A549 (cell line): ENCODE data around the gene CCSER1. TPM values are rescaled to one million over a fixed set of nuclear protein-coding genes. Genes with fewer than 3 reads are reported as not detected.

Source experiments
- ATAC-seq, 2 experiments: fragments of 200-7000 bp in 1 of 2; fragments of >200 bp in 1 of 2; cut with Nextera tagmentation in 1 of 2; cut with Tn5 transposase in 1 of 2; 3 replicates each; pipeline versions ENCODE4 v1.8.0 to v1.9.1; 2018 to 2020; ENCODE audit warnings: mild to moderate bottlenecking in 1 of 2, moderate library complexity in 1 of 2
- CTCF ChIA-PET: fragments of 300-600 bp; sonication (Branson Sonifier 250); formaldehyde crosslinking; extraction: SDS; loops from one replicate; lab custom pipeline; 2021; ENCODE audit warnings: antibody characterized with exemption, inconsistent platforms; lab: Yijun Ruan, JAX
- POLR2A ChIA-PET: fragments of 350-600 bp; formaldehyde crosslinking; extraction: SDS; loops from one replicate; lab custom pipeline; 2021; ENCODE audit warnings: antibody characterized with exemption, inconsistent platforms; lab: Yijun Ruan, JAX
- DNase-seq, 2 experiments: peaks; one replicate each; pipeline versions ENCODE4 v3.0.0 to v3.0.0-alpha.2; 2011 to 2016; ENCODE audit warnings: low read depth in 1 of 2, low spot score in 1 of 2
- FAIRE-seq: peaks from 2 replicates; lab custom pipeline; 2011; peaks lifted over from hg19 to GRCh38; lab: Jason Lieb, UNC
- H3K27ac ChIP-seq, 2 experiments: fragments of >200 bp; sonication (Bioruptor Twin); formaldehyde crosslinking; 3 replicates each; pipeline ENCODE4 v1.5.1; 2016 to 2017
- H3K4me1 ChIP-seq: fragments of >200 bp; sonication (Bioruptor Twin); formaldehyde crosslinking; 3 replicates; pipeline ENCODE4 v1.6.1; 2016
- H3K4me2 ChIP-seq: fragments of >200 bp; sonication (Bioruptor Twin); formaldehyde crosslinking; 3 replicates; pipeline ENCODE4 v1.6.1; 2016
- H3K4me3 ChIP-seq: fragments of >200 bp; sonication (Bioruptor Twin); formaldehyde crosslinking; 3 replicates; pipeline ENCODE4 v1.5.1; 2016
- H3K9me3 ChIP-seq: fragments of >200 bp; sonication (Bioruptor Twin); formaldehyde crosslinking; 3 replicates; pipeline ENCODE4 v1.6.1; 2016
- BHLHE40 ChIP-seq: IDR thresholded peaks from 2 replicates; pipeline ENCODE4 v1.6.1; 2012; ENCODE audit warnings: low read depth, low read length, inconsistent platforms
- CHD2 ChIP-seq: fragments of 150-350 bp; IDR thresholded peaks from 2 replicates; pipeline ENCODE4 v1.6.1; 2014; ENCODE audit warnings: low read length; ENCODE audit not compliant: partially characterized antibody
- EHF ChIP-seq: fragments of 250-450 bp; sonication (Bioruptor Pico); IDR thresholded peaks from 2 replicates; pipeline ENCODE4 v1.5.0; 2020; ENCODE audit warnings: mild to moderate bottlenecking
- EHMT2 ChIP-seq: fragments of 200-600 bp; sonication (generic); IDR thresholded peaks from 2 replicates; pipeline ENCODE4 v1.6.1; 2016; ENCODE audit warnings: antibody characterized with exemption, low read depth, mild to moderate bottlenecking, moderate library complexity
- FOSB ChIP-seq: fragments of 250-450 bp; sonication (Bioruptor Pico); IDR thresholded peaks from 2 replicates; pipeline ENCODE4 v1.5.0; 2020; ENCODE audit warnings: mild to moderate bottlenecking, moderate library complexity
- HDAC2 ChIP-seq: fragments of 200-600 bp; sonication (generic); IDR thresholded peaks from 2 replicates; pipeline ENCODE4 v1.6.1; 2016
- HEYL ChIP-seq: fragments of 250-450 bp; sonication (Bioruptor Pico); IDR thresholded peaks from 2 replicates; pipeline ENCODE4 v1.8.0; 2021; ENCODE audit warnings: mild to moderate bottlenecking, moderate library complexity
- HMGXB4 ChIP-seq: fragments of 250-450 bp; sonication (Bioruptor Pico); IDR thresholded peaks from 2 replicates; pipeline ENCODE4 v1.5.0; 2021; ENCODE audit warnings: mild to moderate bottlenecking, moderate library complexity, borderline replicate concordance
- JUNB ChIP-seq: fragments of >200 bp; sonication (Bioruptor Twin); formaldehyde crosslinking; IDR thresholded peaks from 2 replicates; pipeline ENCODE4 v1.6.1; 2016
- MAFK ChIP-seq: fragments of 450-650 bp; IDR thresholded peaks from 2 replicates; pipeline ENCODE4 v1.6.1; 2014; ENCODE audit not compliant: partially characterized antibody
- MAZ ChIP-seq: fragments of 150-350 bp; IDR thresholded peaks from 2 replicates; pipeline ENCODE4 v1.6.1; 2014; ENCODE audit warnings: antibody characterized with exemption, low read depth, low read length, borderline replicate concordance
- NFE2L2 ChIP-seq: fragments of 150-350 bp; conservative IDR thresholded peaks from 2 replicates; pipeline ENCODE4 v1.6.1; 2014; ENCODE audit warnings: low read length
- NPAS2 ChIP-seq: fragments of 250-450 bp; sonication (Bioruptor Pico); IDR thresholded peaks from 2 replicates; pipeline ENCODE4 v1.8.0; 2022; ENCODE audit warnings: mild to moderate bottlenecking, moderate library complexity, borderline replicate concordance
- POLR2A ChIP-seq: IDR thresholded peaks from 2 replicates; pipeline ENCODE4 v1.6.1; 2012; ENCODE audit warnings: mild to moderate bottlenecking, low read length
- POLR2AphosphoS2 ChIP-seq: conservative IDR thresholded peaks from 2 replicates; pipeline ENCODE4 v1.6.1; 2012; ENCODE audit warnings: low read length, improper control_type of control experiment, inconsistent platforms
- SMC3 ChIP-seq: fragments of >200 bp; sonication (Bioruptor Twin); formaldehyde crosslinking; IDR thresholded peaks from 3 replicates; pipeline ENCODE4 v1.6.1; 2018; ENCODE audit warnings: inconsistent platforms
- SREBF2 ChIP-seq: fragments of 450-650 bp; IDR thresholded peaks from 2 replicates; pipeline ENCODE4 v1.6.1; 2014; ENCODE audit warnings: mild to moderate bottlenecking, moderate library complexity
- TP53 ChIP-seq: fragments of 250-450 bp; sonication (Bioruptor Pico); IDR thresholded peaks from 2 replicates; pipeline ENCODE4 v1.5.0; 2021; ENCODE audit warnings: mild to moderate bottlenecking, moderate library complexity
- USF2 ChIP-seq: fragments of 450-650 bp; IDR thresholded peaks from 2 replicates; pipeline ENCODE4 v1.6.1; 2014; ENCODE audit warnings: antibody characterized with exemption
- ZC3H11A ChIP-seq: fragments of 450-650 bp; IDR thresholded peaks from 2 replicates; pipeline ENCODE4 v1.6.1; 2014; ENCODE audit warnings: antibody characterized with exemption, mild to moderate bottlenecking
- ZSCAN20 ChIP-seq: fragments of 250-450 bp; sonication (Bioruptor Pico); IDR thresholded peaks from 2 replicates; pipeline ENCODE4 v1.8.0; 2022; ENCODE audit warnings: mild to moderate bottlenecking, moderate library complexity
- WGBS: methylation state at CpG from one replicate; pipeline ENCODE4 v1.1.6; 2017; ENCODE audit errors: missing lambda C conversion rate; 5-methylcytosine and 5-hydroxymethylcytosine counted together
- polyA minus RNA-seq: library from RNA; depleted of rRNA, polyadenylated mRNA; stranded (reverse); fragments of >200 nt; gene quantifications from 2 replicates; pipeline ENCODE4 v1.2.3, GENCODE V29; 2011; rRNA and poly(A)+ RNA removed
- polyA plus RNA-seq, 4 experiments: library from polyadenylated mRNA; depleted of rRNA in 3 of 4; stranded (reverse); fragments of >200 nt; fragmentation: RNase III in 1 of 4; extraction: RNeasy Plus Mini Kit Qiagen cat#74134 plus additional on column Dnase treatment in 1 of 4; gene quantifications; 2 replicates in 3 of 4; 3 replicates in 1 of 4; pipeline ENCODE4 v1.2.3, GENCODE V29; 2011 to 2017
- TF ChIP-seq, protein P1 (sequence below): fragments of >200 bp; sonication (Bioruptor Twin); formaldehyde crosslinking; IDR thresholded peaks from 2 replicates; pipeline ENCODE4 v1.6.1; 2016
- TF ChIP-seq, protein P2 (sequence below): fragments of 250-450 bp; sonication (Bioruptor Pico); IDR thresholded peaks from 2 replicates; pipeline ENCODE4 v1.5.0; 2020; ENCODE audit warnings: low read depth, mild to moderate bottlenecking, moderate library complexity
- TF ChIP-seq, protein P3 (sequence below): IDR thresholded peaks from 2 replicates; pipeline ENCODE4 v1.6.1; 2012

Gene CCSER1
- polyA plus RNA-seq (2011; rRNA removed) (0.06 TPM in 1 of 2 replicates, not detected in the other), polyA plus RNA-seq (2017; fragmentation: RNase III; extraction: RNeasy Plus Mini Kit Qiagen cat#74134 plus additional on column Dnase treatment) (not detected in 3 replicates), polyA minus RNA-seq (0.15 TPM in 1 of 2 replicates, not detected in the other)
- not detected in 2 replicates for polyA plus RNA-seq (2012; cell fraction: cytosol; rRNA removed)
- polyA plus RNA-seq (2012; cell fraction: nucleus; rRNA removed) = not detected in 2 replicates

GRCh38 chr4:90127223-90127705 is at the start of gene CCSER1:
Gene CCSER1, plus strand, starts transcription at chr4:90127394.
- ChIA-PET CTCF (no interaction called here), POLR2A (no interaction called here)
- FAIRE-seq (no peak), ATAC-seq (peak; percentile 75 to 91), DNase-seq (peak in 1 of 2 experiments; percentile 22)
- Histone ChIP-seq H3K27ac (0 out of 6 replicates have a peak within 1 kb of the TSS, but pooled peaks of 1 of the 2 experiments have one; percentile 21), H3K9me3 (no peaks in the 10 kb centered on the region), H3K4me1 (0 out of 3 replicates have a peak, but pooled peaks cover 3% of the 10 kb centered on the region), H3K4me3 (peak within 1 kb of the TSS; percentile 49), H3K4me2 (peak within 1 kb of the TSS; percentile 97)
- 0% methylated on average over 13 of the region's 35 CpGs for WGBS
- no peak for TF ChIP-seq NPAS2 (CRISPR knock-in tag)
- TF ChIP-seq POLR2A = peak; percentile 50; the same call in 1 of the 2 replicates

DNA sequence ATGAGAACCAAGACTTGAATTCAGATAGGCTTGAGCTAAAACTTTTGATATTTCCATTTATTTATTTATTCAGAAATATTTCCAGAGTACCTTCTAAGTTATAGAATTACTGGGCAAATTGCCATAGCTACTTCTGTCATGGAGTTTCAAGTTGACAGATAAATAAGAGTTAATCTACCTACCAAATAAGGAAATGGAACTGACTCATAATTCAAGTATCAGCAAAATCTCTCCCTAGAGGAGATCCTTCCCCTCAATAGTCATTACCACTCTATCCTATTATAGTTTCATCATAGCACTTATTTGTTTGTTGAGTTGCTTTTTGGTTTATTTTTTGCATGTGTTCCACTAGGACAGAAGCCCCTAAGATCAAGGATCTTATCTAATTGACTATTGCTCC is 48.8 kb upstream of the CCSER1 start:
- POLR2A ChIA-PET = no interaction called here
- Histone ChIP-seq H3K9me3 (no peaks in the 10 kb centered on the region), H3K4me3 (no peak overlapping the region), H3K4me2 (no peak overlapping the region), H3K27ac (no peak overlapping the region), H3K4me1 (no peaks in the 10 kb centered on the region)
- ATAC-seq (no peak), DNase-seq (no peak), FAIRE-seq (no peak)
- TF ChIP-seq POLR2AphosphoS2 = no peak
- TF ChIP-seq CHD2 = no peak
- no peak for TF ChIP-seq NFE2L2
- no peak for TF ChIP-seq NPAS2 (CRISPR knock-in tag)
- TF ChIP-seq POLR2A = no peak
- TF ChIP-seq ZSCAN20 (CRISPR knock-in tag) = no peak
- TF ChIP-seq HDAC2 = no peak
- TF ChIP-seq JUNB = no peak
- no peak for TF ChIP-seq USF2
- no peak for TF ChIP-seq SMC3
- TF ChIP-seq, protein P1, sequence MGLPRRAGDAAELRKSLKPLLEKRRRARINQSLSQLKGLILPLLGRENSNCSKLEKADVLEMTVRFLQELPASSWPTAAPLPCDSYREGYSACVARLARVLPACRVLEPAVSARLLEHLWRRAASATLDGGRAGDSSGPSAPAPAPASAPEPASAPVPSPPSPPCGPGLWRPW = no peak
- TF ChIP-seq HEYL (CRISPR knock-in tag) = no peak
- TF ChIP-seq, protein P2, sequence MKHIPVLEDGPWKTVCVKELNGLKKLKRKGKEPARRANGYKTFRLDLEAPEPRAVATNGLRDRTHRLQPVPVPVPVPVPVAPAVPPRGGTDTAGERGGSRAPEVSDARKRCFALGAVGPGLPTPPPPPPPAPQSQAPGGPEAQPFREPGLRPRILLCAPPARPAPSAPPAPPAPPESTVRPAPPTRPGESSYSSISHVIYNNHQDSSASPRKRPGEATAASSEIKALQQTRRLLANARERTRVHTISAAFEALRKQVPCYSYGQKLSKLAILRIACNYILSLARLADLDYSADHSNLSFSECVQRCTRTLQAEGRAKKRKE (CRISPR knock-in tag) = no peak
- TF ChIP-seq SREBF2 = no peak
- CTCF ChIA-PET = no interaction called here

- Histone ChIP-seq H3K27ac (no peak overlapping the region), H3K9me3 (no peaks in the 10 kb centered on the region), H3K4me3 (no peak overlapping the region), H3K4me1 (no peaks in the 10 kb centered on the region), H3K4me2 (no peak overlapping the region)
- POLR2A ChIA-PET = no interaction called here
- CTCF ChIA-PET = no interaction called here
- no peak for FAIRE-seq
- WGBS = 9% methylated on average over 2 of the region's 2 CpGs
- no peak for ATAC-seq
- no peak for DNase-seq
- TF ChIP-seq ZC3H11A = no peak
- no peak for TF ChIP-seq MAFK
- no peak for TF ChIP-seq FOSB
- no peak for TF ChIP-seq SMC3
- no peak for TF ChIP-seq EHF (CRISPR knock-in tag)
- TF ChIP-seq, protein P3, sequence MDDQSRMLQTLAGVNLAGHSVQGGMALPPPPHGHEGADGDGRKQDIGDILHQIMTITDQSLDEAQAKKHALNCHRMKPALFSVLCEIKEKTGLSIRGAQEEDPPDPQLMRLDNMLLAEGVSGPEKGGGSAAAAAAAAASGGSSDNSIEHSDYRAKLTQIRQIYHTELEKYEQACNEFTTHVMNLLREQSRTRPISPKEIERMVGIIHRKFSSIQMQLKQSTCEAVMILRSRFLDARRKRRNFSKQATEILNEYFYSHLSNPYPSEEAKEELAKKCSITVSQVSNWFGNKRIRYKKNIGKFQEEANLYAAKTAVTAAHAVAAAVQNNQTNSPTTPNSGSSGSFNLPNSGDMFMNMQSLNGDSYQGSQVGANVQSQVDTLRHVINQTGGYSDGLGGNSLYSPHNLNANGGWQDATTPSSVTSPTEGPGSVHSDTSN = no peak
- TF ChIP-seq BHLHE40 = no peak
- TF ChIP-seq MAZ = no peak
- no peak for TF ChIP-seq TP53 (CRISPR knock-in tag)
- TF ChIP-seq HMGXB4 = no peak
- TF ChIP-seq EHMT2 = no peak
- no peak for TF ChIP-seq ZSCAN20 (CRISPR knock-in tag)
Measured at GRCh38 chr4:90080116-90080515, 47.1 kb upstream of the CCSER1 start.
